GM12878 (cell line): Measurements from ENCODE around the gene MCM3AP. TPM values are rescaled to one million over a fixed set of nuclear protein-coding genes. Genes with fewer than 3 reads are reported as not detected.

Source experiments
- ATF7 ChIP-seq: fragments of 450-650 bp; IDR thresholded peaks from 2 replicates; pipeline ENCODE4 v1.6.1; 2016; ENCODE audit warnings: low read depth, mild to moderate bottlenecking
- EGR1 ChIP-seq, 2 experiments: IDR thresholded peaks; 1 replicate in 1 of 2; 2 replicates in 1 of 2; pipeline ENCODE4 v1.6.1; 2011 to 2012; ENCODE audit warnings: low read depth in 2 of 2, low read length in 2 of 2, borderline replicate concordance in 1 of 2, mild to moderate bottlenecking in 1 of 2, moderate library complexity in 1 of 2
- HDAC2 ChIP-seq: fragments of 200-600 bp; sonication (generic); IDR thresholded peaks from 2 replicates; pipeline ENCODE4 v1.6.1; 2017
- MEF2A ChIP-seq: IDR thresholded peaks from 2 replicates; pipeline ENCODE4 v1.6.1; 2011; ENCODE audit warnings: low read depth, mild to moderate bottlenecking, low read length, moderate library complexity; ENCODE audit not compliant: insufficient read depth
- POLR2A ChIP-seq: IDR thresholded peaks from 2 replicates; pipeline ENCODE4 v1.6.1; 2011; ENCODE audit warnings: low read depth, mild to moderate bottlenecking, low read length
- RB1 ChIP-seq: fragments of 450-650 bp; formaldehyde crosslinking; IDR thresholded peaks from 2 replicates; pipeline ENCODE4 v1.6.1; 2017; ENCODE audit warnings: mild to moderate bottlenecking, borderline replicate concordance
- ZNF622 ChIP-seq: fragments of 450-650 bp; IDR thresholded peaks from 2 replicates; pipeline ENCODE4 v1.6.1; 2017; ENCODE audit warnings: mild to moderate bottlenecking, inconsistent platforms
- polyA plus RNA-seq, 11 experiments: library from polyadenylated mRNA; depleted of rRNA in 4 of 11; unstranded in 6 of 11; stranded (reverse) in 5 of 11; fragments of >200 nt; fragmentation: Nextera tagmentation in 4 of 11; fragmentation: Illumina TruSeq in 1 of 11; extraction: Ambion mirVana in 4 of 11; extraction: Trizol in 1 of 11; gene quantifications; 1 replicate in 1 of 11; 2 replicates in 10 of 11; pipeline versions ENCODE4 v1.2.1 to v1.2.3, GENCODE V29; 2011 to 2016; ENCODE audit warnings: inconsistent platforms in 2 of 11, missing spikeins in 2 of 11, low read depth in 1 of 11
- total RNA-seq, 4 experiments: library from RNA; depleted of rRNA in 3 of 4; stranded (reverse); fragments of >200 nt in 3 of 4; fragmentation: Illumina TruSeq in 1 of 4; extraction: Trizol in 1 of 4; gene quantifications; 2 replicates each; pipeline versions ENCODE4 v1.2.1 to v1.2.3, GENCODE V29; 2013 to 2021
- TF ChIP-seq, protein P1 (sequence below), 3 experiments: IDR thresholded peaks in 2 of 3; conservative IDR thresholded peaks in 1 of 3; 2 replicates each; pipeline ENCODE4 v1.5.1; 2011; ENCODE audit warnings: low read depth in 3 of 3, low read length in 3 of 3, mild to moderate bottlenecking in 3 of 3, control low read depth in 2 of 3, moderate library complexity in 2 of 3, inconsistent platforms in 1 of 3, mixed read lengths in 1 of 3; ENCODE audit not compliant: control insufficient read depth in 2 of 3, insufficient read depth in 1 of 3; ENCODE audit errors: extremely low read depth in 1 of 3
- TF ChIP-seq, protein P2 (sequence below): fragments of 150-350 bp; IDR thresholded peaks from 2 replicates; pipeline ENCODE4 v1.6.1; 2016; ENCODE audit warnings: low read depth, low read length
- TF ChIP-seq, protein P3 (sequence below): IDR thresholded peaks from 2 replicates; pipeline ENCODE4 v1.6.1; 2011; ENCODE audit warnings: low read depth, mild to moderate bottlenecking, low read length, moderate library complexity, borderline replicate concordance; ENCODE audit errors: extremely low read depth
- TF ChIP-seq, protein P4 (sequence below): IDR thresholded peaks from 2 replicates; pipeline ENCODE4 v1.6.1; 2012; ENCODE audit warnings: low read depth, low read length, improper control_type of control experiment

The MCM3AP gene
- total and polyA plus RNA-seq, 10 of the 15 experiments (the other 5 are each of a cell fraction or from before 2014, with no cell fraction given) = 6.1 to 95.7 (median 47.0) TPM

DNA sequence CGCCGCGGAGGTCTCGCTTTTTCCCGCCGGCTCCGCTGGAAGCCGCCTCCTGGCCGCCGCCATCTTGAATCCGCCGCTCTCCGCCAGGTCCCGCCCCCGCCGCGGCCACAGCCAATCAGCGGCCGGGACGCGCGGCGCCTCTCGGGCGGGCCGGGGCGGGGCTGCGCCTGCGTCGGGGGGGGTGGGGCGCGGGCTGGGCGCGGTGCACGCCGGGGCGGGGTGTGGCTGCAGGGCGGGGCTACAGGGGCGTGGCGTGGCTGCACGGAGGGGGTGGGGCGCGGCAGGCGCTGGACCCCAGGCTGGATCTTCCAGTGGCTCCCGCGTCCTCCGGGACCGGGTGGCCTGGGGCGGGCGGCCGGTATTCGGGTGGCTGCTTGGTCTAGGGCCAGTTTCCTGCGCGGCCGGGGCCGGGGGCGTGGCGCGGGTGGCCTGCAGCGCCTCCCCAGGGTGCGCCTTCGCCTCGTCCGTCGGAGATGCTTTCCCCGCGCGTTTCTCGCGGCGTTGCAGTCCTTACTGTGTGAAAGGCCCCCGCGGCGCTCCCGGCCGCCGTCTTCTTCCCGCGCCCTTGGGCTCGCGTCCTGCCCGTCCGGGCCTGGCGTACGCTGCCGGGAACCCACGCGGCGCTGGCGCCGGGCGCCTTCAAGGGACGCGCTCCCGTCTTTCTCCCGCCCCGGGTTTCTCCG is 39.1 kb upstream of the MCM3AP start (continued):
- 0 out of 2 replicates have a peak, but pooled peaks have one; percentile 68 for TF ChIP-seq RB1
- peak; percentile 16 for TF ChIP-seq POLR2A
- TF ChIP-seq, protein P1, sequence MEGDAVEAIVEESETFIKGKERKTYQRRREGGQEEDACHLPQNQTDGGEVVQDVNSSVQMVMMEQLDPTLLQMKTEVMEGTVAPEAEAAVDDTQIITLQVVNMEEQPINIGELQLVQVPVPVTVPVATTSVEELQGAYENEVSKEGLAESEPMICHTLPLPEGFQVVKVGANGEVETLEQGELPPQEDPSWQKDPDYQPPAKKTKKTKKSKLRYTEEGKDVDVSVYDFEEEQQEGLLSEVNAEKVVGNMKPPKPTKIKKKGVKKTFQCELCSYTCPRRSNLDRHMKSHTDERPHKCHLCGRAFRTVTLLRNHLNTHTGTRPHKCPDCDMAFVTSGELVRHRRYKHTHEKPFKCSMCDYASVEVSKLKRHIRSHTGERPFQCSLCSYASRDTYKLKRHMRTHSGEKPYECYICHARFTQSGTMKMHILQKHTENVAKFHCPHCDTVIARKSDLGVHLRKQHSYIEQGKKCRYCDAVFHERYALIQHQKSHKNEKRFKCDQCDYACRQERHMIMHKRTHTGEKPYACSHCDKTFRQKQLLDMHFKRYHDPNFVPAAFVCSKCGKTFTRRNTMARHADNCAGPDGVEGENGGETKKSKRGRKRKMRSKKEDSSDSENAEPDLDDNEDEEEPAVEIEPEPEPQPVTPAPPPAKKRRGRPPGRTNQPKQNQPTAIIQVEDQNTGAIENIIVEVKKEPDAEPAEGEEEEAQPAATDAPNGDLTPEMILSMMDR (IDR thresholded peaks at IDR 0.05 in 2 of 3, conservative IDR thresholded peaks at IDR 0.05 in 1 of 3; ENCODE audit: control insufficient read depth in 2 of 3, extremely low read depth in 1 of 3, insufficient read depth in 1 of 3, low read depth in 3 of 3, low read length in 3 of 3) = peak in 1 of 3 experiments; percentile 19; a peak in 1 of 6 replicates
- TF ChIP-seq, protein P2, sequence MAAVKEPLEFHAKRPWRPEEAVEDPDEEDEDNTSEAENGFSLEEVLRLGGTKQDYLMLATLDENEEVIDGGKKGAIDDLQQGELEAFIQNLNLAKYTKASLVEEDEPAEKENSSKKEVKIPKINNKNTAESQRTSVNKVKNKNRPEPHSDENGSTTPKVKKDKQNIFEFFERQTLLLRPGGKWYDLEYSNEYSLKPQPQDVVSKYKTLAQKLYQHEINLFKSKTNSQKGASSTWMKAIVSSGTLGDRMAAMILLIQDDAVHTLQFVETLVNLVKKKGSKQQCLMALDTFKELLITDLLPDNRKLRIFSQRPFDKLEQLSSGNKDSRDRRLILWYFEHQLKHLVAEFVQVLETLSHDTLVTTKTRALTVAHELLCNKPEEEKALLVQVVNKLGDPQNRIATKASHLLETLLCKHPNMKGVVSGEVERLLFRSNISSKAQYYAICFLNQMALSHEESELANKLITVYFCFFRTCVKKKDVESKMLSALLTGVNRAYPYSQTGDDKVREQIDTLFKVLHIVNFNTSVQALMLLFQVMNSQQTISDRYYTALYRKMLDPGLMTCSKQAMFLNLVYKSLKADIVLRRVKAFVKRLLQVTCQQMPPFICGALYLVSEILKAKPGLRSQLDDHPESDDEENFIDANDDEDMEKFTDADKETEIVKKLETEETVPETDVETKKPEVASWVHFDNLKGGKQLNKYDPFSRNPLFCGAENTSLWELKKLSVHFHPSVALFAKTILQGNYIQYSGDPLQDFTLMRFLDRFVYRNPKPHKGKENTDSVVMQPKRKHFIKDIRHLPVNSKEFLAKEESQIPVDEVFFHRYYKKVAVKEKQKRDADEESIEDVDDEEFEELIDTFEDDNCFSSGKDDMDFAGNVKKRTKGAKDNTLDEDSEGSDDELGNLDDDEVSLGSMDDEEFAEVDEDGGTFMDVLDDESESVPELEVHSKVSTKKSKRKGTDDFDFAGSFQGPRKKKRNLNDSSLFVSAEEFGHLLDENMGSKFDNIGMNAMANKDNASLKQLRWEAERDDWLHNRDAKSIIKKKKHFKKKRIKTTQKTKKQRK = no peak
- TF ChIP-seq ZNF622 = no peak
- TF ChIP-seq MEF2A = 0 out of 2 replicates have a peak, but pooled peaks have one; percentile 12
- TF ChIP-seq HDAC2 = 0 out of 2 replicates have a peak, but pooled peaks have one; percentile 30
- TF ChIP-seq, protein P3, sequence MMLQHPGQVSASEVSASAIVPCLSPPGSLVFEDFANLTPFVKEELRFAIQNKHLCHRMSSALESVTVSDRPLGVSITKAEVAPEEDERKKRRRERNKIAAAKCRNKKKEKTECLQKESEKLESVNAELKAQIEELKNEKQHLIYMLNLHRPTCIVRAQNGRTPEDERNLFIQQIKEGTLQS = no peak
- TF ChIP-seq EGR1 (IDR thresholded peaks at IDR 0.05; ENCODE audit: borderline replicate concordance in 1 of 2, low read depth in 2 of 2, low read length in 2 of 2) = 0 out of 3 replicates have a peak, but pooled peaks of 1 of the 2 experiments have one; percentile 38
- no peak for TF ChIP-seq ATF7
- TF ChIP-seq, protein P4, sequence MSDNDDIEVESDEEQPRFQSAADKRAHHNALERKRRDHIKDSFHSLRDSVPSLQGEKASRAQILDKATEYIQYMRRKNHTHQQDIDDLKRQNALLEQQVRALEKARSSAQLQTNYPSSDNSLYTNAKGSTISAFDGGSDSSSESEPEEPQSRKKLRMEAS = no peak
- TF ChIP-seq, all 136 proteins: peak for 19
